ENCODE data around the gene FHL2. TPM values are rescaled to one million over a fixed set of nuclear protein-coding genes. Genes with fewer than 3 reads are reported as not detected.
A peak's percentile ranks its signal among the peaks of the same experiment; 100 is the strongest.

The FHL2 gene
- total RNA-seq, 4 donors from 2014 or later: 41.8 to 75.9 (median 65.3) TPM

GRCh38 chr2:105418522-105418921 is 19.7 kb upstream of the FHL2 start:
- H3K4me3 ChIP-seq: no peak overlapping the region
- H3K4me1 ChIP-seq: no peaks in the 10 kb centered on the region
- TF ChIP-seq CTCF (IDR thresholded peaks at IDR 0.05) (no peak), POLR2A (IDR thresholded peaks at IDR 0.05) (no peak)
- H3K9me3 ChIP-seq: no peaks in the 10 kb centered on the region
- no peak overlapping the region for H3K27ac ChIP-seq
- DNase-seq: no peak
- H3K27me3 ChIP-seq: no peaks in the 10 kb centered on the region
- no peaks in the 10 kb centered on the region for H3K36me3 ChIP-seq

- Histone ChIP-seq H3K27me3 (no peaks in the 10 kb centered on the region), H3K27ac (no peak overlapping the region), H3K4me1 (no peaks in the 10 kb centered on the region), H3K9me3 (no peaks in the 10 kb centered on the region), H3K4me3 (no peak overlapping the region), H3K36me3 (no peaks in the 10 kb centered on the region)
- no peak for DNase-seq
- TF ChIP-seq POLR2A (IDR thresholded peaks at IDR 0.05): no peak
- no peak for TF ChIP-seq CTCF (IDR thresholded peaks at IDR 0.05)
These were observed 19.1 kb upstream of the FHL2 start for GRCh38 chr2:105417857-105418436.

GRCh38 chr2:105416156-105416555 is 17.3 kb upstream of the FHL2 start:
- TF ChIP-seq POLR2A (IDR thresholded peaks at IDR 0.05): no peak
- no peak for TF ChIP-seq CTCF (IDR thresholded peaks at IDR 0.05)
- no peaks in the 10 kb centered on the region for H3K9me3 ChIP-seq
- no peak for DNase-seq
- peaks cover 0 to 9% (median 0%) of the 10 kb centered on the region in 4 donors for H3K4me1 ChIP-seq
- no peak overlapping the region for H3K27ac ChIP-seq
- H3K36me3 ChIP-seq: no peaks in the 10 kb centered on the region
- no peak overlapping the region for H3K4me3 ChIP-seq
- no peaks in the 10 kb centered on the region for H3K27me3 ChIP-seq

GRCh38 chr2:105415007-105415406 is 16.2 kb upstream of the FHL2 start:
- no peak for TF ChIP-seq POLR2A (IDR thresholded peaks at IDR 0.05)
- TF ChIP-seq CTCF (IDR thresholded peaks at IDR 0.05): no peak
- no peak overlapping the region for H3K4me3 ChIP-seq
- no peak overlapping the region for H3K27ac ChIP-seq
- no peaks in the 10 kb centered on the region for H3K9me3 ChIP-seq
- H3K4me1 ChIP-seq: peaks cover 0 to 13% (median 0%) of the 10 kb centered on the region in 4 donors
- no peaks in the 10 kb centered on the region for H3K36me3 ChIP-seq
- H3K27me3 ChIP-seq: no peaks in the 10 kb centered on the region
- DNase-seq: no peak

GRCh38 chr2:105413206-105413605 is 14.4 kb upstream of the FHL2 start:
- Histone ChIP-seq H3K4me3 (no peak overlapping the region), H3K4me1 (peaks cover 0 to 13% (median 0%) of the 10 kb centered on the region in 4 donors), H3K27me3 (no peaks in the 10 kb centered on the region), H3K27ac (no peak overlapping the region), H3K36me3 (no peaks in the 10 kb centered on the region), H3K9me3 (no peaks in the 10 kb centered on the region)
- no peak for DNase-seq
- TF ChIP-seq POLR2A (IDR thresholded peaks at IDR 0.05): no peak
- no peak for TF ChIP-seq CTCF (IDR thresholded peaks at IDR 0.05)

GRCh38 chr2:105412584-105412983 is 13.7 kb upstream of the FHL2 start:
- Histone ChIP-seq H3K4me3 (no peak overlapping the region), H3K27me3 (no peaks in the 10 kb centered on the region), H3K4me1 (peaks cover 0 to 13% (median 0%) of the 10 kb centered on the region in 4 donors), H3K27ac (peak overlapping the region in 1 of 4 donors; percentile 79), H3K9me3 (no peaks in the 10 kb centered on the region), H3K36me3 (no peaks in the 10 kb centered on the region)
- TF ChIP-seq CTCF (IDR thresholded peaks at IDR 0.05) (no peak), POLR2A (IDR thresholded peaks at IDR 0.05) (no peak)
- no peak for DNase-seq

All from Peyer's patch (tissue), 4 donors.